Stimulated activated CD4-positive, alpha-beta T cell treated with anti-CD3 and anti-CD28 coated beads, Interleukin-15, amount 100 ng/mL, for 1 hour (primary cell): ENCODE measurements around the gene PAQR8.
"Not testable (repeated sequence)": the region's sequence is repeated elsewhere in the genome, so short reads cannot be mapped to it uniquely, and the experiment has no call there.

Source experiments
- DNase-seq, 2 donors: peaks; one replicate each; pipeline ENCODE4 v3.0.0-alpha.2; 2020; ENCODE audit warnings: low read depth in 1 of 2, low spot score in 1 of 2

PAQR8 gene

GRCh38 chr6:52376763-52377162 lies 14.8 kb downstream of the PAQR8 start:
- no peak for DNase-seq

DNA sequence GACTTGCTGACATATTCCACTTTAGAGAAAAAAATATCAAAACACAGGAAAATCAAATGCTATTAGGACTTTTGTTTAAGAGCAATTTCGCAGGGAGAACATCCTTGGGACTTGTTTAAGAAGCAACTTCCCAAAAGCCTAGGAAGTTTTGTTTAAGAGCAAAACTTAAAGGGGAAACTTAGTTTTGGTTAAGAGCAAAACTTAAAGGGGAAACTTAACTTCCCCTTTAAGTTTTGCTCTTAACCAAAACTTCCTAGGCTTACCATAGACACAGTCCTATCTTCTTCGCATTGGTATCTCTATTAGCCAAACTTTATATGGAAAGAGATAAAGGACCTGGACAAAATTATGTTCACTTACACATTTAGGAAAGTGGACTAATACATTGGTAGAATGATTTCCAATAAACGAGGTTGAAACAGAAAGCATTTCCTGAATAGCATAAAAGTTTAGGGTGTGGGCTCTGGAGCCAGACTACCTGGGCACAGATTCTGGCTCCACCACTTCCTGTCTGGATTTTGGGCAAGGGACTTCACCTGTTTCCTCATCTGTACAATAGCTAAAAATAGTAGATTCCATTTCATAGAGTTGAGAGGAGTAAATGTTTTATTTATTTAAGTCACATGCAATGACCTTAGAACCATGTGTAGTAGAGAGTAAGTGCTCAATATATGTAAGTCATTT lies 15.7 kb downstream of the PAQR8 start:
- no peak for DNase-seq

GRCh38 chr6:52381249-52381648 lies 19.3 kb downstream of the PAQR8 start:
- no peak for DNase-seq

DNA sequence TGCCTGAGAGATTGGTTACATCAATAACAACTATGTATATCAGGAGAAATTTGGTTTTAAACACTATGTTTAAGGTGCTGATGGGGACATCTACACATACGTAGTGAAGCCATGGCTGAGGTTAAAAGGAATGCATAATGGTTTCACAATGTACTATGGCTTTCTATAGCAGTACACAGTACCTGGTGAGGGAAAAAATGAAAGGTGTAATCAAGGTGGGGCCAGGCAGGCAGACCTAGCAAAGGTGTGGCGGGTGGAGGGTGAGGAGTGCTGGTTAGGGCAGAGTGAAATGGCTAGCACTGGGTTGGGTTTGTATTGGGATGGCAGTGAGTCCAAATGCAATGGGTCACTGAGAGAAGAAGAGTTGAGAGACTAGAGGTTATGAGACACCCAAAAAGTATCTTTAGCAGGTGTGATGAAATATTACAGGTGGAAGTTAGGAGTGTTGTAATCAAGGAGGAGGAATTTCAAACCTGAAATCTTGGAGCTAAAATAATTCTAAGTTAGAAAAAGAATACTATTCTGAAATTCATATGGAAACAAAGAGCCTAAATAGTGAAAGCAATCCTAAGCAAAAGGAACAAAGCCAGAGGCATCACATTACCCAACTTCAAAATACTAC lies 22.3 kb downstream of the PAQR8 start:
- no peak for DNase-seq

DNA sequence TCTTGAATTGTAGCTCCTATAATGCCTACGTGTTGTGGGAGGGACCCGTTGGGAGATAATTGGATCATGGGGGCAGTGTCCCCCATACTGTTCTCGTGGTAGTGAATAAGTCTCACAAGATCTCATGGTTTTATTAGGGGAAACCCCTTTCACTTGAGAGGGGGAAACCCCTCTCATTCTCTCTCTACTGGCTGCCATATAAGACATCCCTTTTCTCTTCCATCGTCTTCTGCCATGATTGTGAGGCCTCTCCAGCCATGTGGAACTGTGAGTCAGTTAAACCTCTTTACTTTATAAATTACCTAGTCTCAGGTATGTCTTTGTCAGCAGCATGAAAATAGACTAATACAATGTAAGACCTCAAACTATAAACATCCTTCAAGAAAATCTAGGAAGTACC lies 23.1 kb downstream of the PAQR8 start:
- DNase-seq = no peak

GRCh38 chr6:52388119-52388518 lies 26.2 kb downstream of the PAQR8 start:
- not testable (repeated sequence) for DNase-seq

- no peak for DNase-seq
Measured at GRCh38 chr6:52388790-52389189, 26.8 kb downstream of the PAQR8 start.

DNA sequence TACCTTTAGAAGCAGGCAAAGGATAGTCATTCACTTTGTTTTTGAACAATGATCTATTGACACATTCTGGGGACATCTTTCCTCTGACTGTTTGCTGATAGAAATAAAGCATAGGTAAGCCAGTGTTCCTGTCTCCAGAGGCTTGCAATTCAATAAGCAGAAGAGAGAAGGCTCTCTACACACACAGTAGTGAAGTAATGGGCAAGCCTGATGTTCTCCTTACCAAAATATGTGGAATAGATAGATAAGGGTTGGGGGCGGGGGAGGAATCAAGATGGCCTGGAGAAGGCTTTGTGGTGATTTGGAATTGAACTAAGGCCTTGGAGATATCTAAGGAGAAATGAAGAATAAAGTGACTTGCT lies 27.3 kb downstream of the PAQR8 start:
- DNase-seq = no peak

- peak in 1 of 2 donors; percentile 25 for DNase-seq
Measured at GRCh38 chr6:52389626-52390360, 27.8 kb downstream of the PAQR8 start.

- peak in 1 of 2 donors; percentile 34 for DNase-seq
Measured at GRCh38 chr6:52390361-52390727, 28.4 kb downstream of the PAQR8 start.

GRCh38 chr6:52391599-52391998 lies 29.6 kb downstream of the PAQR8 start:
- DNase-seq = no peak

GRCh38 chr6:52392944-52393343 lies 31.0 kb downstream of the PAQR8 start:
- DNase-seq = no peak

GRCh38 chr6:52393780-52394179 lies 31.8 kb downstream of the PAQR8 start:
- no peak for DNase-seq

GRCh38 chr6:52394251-52394666 lies 32.3 kb downstream of the PAQR8 start:
- no peak for DNase-seq

DNA sequence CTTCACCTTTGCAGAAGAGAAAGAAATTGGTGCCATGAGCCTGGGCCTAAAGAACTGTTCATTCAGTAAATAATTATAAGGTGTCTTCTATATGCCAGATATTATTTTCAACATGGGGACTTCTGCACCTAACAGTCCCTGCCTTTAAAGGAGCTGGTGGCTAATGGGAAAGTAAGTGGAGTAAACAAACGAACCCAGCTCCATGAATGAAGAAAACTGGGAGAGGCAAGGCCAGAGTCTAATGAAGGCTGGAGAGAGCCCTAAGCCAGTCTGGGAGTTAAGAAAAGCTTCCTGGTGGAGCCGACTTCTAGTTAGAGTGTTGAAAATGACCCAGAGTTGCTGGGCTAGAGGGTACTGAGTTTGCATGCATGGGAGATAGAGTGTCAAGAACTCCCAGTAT lies 34.0 kb downstream of the PAQR8 start:
- no peak for DNase-seq

GRCh38 chr6:52399511-52400312 lies 37.8 kb downstream of the PAQR8 start:
- DNase-seq = no peak

DNA sequence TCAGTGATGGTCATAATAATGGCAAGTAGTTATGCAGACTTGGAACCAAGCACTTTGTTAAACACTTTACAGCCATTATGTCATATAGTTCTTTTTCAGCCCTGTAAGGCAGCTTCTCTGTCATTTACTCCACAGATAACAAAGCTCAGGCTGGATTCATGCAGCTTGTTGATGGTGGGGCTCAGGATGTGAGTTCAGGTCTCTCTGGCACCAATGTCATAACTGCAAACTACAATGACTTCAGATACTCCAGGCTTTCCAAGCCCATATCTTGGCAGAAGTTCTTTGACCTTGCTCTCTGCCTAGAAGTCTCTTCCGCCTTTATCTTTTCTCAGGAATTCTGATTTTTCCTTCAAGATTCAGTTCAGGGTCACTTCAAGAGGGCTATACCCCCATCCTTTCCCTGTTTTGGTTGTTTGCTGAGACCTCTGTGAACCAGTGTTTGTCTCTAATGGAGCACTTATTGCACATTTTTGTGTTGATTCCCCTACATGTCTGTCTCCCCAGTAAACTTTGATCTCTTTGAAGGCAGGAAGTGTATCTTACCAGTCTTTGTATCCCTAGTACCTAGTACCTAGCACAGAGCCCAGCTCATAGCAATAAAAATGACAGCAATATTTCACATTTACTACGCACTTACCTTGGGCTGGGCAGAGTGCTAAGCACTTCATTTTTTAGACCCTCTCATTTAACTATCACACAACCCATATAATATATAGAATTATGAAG lies 38.5 kb downstream of the PAQR8 start:
- DNase-seq = no peak

GRCh38 chr6:52403086-52403485 lies 41.1 kb downstream of the PAQR8 start:
- DNase-seq = no peak

DNA sequence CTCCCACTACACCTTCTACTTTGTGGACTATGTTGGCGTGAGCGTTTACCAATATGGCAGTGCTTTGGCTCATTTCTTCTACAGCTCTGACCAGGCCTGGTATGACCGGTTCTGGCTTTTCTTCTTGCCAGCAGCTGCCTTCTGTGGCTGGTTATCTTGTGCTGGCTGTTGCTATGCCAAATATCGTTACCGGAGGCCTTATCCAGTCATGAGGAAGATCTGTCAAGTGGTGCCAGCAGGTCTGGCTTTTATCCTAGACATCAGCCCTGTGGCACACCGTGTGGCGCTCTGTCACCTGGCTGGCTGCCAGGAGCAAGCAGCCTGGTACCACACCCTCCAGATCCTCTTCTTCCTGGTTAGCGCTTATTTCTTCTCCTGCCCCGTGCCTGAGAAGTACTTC lies 41.7 kb downstream of the PAQR8 start:
- DNase-seq = no peak

- DNase-seq = no peak
Measured at GRCh38 chr6:52405243-52405642, 43.3 kb downstream of the PAQR8 start.

- no peak for DNase-seq
Measured at GRCh38 chr6:52407467-52407866, 45.5 kb downstream of the PAQR8 start.
